ENCODE data around the gene MYOG.

The MYOG gene

GRCh38 chr1:203057911-203058675, 27.7 kb downstream of the MYOG start:
- TF ChIP-seq CTCF (IDR thresholded peaks at IDR 0.05) = no peak

GRCh38 chr1:203056516-203056915, 29.3 kb downstream of the MYOG start:
- TF ChIP-seq CTCF (IDR thresholded peaks at IDR 0.05) = no peak; the same call in 1 of the 2 replicates

- no peak for TF ChIP-seq CTCF (IDR thresholded peaks at IDR 0.05)
Measured at GRCh38 chr1:203056012-203056411, 29.8 kb downstream of the MYOG start.

GRCh38 chr1:203055161-203055799, 30.5 kb downstream of the MYOG start:
- TF ChIP-seq CTCF (IDR thresholded peaks at IDR 0.05) = no peak

GRCh38 chr1:203054642-203055041, 31.2 kb downstream of the MYOG start:
- no peak for TF ChIP-seq CTCF (IDR thresholded peaks at IDR 0.05)

GRCh38 chr1:203054184-203054583, 31.6 kb downstream of the MYOG start:
- TF ChIP-seq CTCF (IDR thresholded peaks at IDR 0.05) = no peak

- TF ChIP-seq CTCF (IDR thresholded peaks at IDR 0.05) = no peak
Measured at GRCh38 chr1:203052601-203053000, 33.2 kb downstream of the MYOG start.

All from LNCAP (cell line).